COLO829 (cell line): Measurements from ENCODE around the gene CLEC11A.
A peak's percentile ranks its signal among the peaks of the same experiment; 100 is the strongest.
"Not testable (repeated sequence)": the region's sequence is repeated elsewhere in the genome, so short reads cannot be mapped to it uniquely, and the experiment has no call there.

ENCODE experiments used
- DNase-seq: peaks from one replicate; pipeline ENCODE4 v3.0.0; 2012; ENCODE audit warnings: low spot score

Gene CLEC11A

DNA sequence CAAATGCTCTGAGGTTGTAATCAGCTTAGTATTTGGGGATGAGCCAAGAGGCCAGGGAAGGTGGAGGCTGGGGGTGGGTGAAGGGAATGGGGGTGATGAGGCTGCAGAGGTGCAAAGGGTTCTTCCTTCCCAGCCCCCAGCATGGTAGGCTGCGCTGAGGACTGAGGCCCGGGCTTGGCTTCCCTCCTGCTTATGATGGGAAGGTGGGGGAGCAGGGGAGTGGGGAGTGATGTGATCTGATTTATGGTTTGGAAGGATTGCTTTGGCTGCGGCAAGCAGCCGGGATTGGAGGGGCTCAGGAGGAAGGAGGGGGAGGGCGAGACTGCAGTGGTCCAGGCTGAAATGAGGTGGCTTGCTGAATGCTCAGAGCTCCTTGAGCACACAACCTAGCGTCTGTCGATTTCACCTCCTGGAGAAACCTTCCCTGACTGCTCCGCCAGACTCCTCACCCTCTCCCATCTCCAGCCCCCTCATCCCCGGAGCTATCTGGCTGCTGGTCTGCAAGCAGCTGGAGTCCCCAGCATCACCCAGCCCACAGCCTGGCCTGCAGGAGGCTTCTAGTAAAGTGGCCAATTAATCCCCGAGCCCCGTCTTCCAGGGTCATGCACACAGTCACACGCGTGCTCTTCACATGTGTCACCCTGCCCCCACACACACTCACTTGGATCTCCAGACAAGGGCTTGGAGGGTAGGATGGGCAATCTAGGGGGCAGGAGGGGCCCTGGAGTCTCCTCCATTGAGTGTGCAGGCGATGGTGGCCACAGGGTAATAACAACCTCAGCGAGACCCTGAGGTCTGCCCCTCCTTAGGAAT is 757 bp upstream of the CLEC11A start:
- no peak for DNase-seq

DNA sequence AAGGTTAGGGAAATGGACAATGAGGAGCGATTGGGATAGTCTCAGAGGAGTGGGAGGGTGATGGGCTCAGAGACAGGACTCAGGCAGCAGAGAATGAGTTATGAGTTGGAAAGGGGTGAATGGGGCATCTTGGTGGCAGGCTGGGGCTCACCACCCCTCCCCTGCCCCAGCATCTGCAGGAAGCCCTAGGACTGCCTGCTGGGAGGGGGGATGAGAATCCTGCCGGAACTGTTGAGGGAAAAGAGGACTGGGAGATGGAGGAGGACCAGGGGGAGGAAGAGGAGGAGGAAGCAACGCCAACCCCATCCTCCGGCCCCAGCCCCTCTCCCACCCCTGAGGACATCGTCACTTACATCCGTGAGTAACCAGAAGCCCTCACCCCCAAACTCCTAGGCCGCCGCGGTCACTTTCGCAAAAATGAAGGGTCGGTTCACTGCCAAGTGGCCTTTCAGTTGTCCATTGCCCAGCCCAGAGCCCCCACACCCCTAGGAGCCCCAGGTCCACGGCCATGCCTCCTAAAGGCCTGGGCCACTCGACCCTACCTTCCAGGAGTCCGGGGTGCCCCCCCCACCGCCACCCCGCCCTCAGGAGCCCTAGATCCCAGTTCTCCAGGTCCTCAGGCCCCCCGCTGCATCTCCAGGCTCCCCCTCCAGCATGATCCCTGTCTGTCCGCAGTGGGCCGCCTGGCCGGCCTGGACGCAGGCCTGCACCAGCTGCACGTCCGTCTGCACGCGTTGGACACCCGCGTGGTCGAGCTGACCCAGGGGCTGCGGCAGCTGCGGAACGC is 764 bp downstream of the CLEC11A start:
- DNase-seq, result no peak

DNA sequence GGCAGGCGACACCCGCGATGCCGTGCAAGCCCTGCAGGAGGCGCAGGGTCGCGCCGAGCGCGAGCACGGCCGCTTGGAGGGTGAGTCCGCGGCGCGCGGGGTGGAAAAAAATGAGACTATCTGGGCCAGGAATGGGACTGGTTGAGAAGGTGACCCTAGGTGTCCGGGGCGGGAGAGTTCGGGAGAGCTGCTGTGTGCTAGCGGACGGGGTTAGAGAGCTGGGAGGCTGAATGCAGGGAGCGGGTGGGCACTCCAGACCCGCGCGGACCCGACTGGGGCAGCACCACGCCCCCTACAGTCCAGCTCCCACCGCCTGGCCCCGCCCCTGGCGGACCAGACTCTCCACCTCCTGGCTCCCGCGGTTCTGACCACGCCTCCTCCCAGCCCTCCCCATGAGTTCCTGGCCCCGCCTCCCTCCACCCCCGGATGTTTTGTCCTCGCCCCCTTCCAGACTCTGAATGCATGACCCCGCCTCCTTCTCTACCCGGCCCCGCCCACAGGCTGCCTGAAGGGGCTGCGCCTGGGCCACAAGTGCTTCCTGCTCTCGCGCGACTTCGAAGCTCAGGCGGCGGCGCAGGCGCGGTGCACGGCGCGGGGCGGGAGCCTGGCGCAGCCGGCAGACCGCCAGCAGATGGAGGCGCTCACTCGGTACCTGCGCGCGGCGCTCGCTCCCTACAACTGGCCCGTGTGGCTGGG is 1.5 kb downstream of the CLEC11A start:
- peak; percentile 100 for DNase-seq

DNA sequence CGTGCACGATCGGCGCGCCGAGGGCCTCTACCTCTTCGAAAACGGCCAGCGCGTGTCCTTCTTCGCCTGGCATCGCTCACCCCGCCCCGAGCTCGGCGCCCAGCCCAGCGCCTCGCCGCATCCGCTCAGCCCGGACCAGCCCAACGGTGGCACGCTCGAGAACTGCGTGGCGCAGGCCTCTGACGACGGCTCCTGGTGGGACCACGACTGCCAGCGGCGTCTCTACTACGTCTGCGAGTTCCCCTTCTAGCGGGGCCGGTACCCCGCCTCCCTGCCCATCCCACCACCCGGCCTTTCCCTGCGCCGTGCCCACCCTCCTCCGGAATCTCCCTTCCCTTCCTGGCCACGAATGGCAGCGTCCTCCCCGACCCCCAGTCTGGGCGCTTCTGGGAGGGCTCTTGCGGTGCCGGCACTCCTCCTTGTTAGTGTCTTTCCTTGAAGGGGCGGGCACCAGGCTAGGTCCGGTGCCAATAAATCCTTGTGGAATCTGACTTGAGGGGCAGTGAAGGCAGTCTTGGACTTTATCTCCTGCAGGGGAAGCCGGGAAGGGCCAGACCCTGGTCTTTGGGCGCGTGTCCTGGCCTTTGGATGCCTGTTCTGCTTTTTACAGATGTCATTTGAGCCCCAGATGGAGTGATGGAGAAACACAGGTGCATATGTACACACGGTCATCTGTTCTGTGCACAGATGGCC is 2.2 kb downstream of the CLEC11A start:
- no peak for DNase-seq

DNA sequence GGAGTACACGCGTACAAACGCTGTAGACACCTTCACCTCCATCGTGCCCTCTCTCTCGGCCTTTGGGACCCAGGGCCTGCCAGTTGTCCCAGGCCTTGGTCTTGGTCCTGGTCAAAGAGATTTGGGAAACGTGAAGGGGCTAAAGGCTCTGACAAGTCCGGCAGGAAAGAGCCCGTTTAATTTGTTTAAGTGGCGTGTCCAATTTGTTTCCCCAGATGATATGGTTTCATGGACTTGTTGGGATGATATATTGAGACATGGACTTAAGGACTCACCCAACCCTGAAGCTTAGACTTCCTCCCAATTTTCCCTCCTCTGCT is 2.7 kb downstream of the CLEC11A start:
- no peak for DNase-seq

DNA sequence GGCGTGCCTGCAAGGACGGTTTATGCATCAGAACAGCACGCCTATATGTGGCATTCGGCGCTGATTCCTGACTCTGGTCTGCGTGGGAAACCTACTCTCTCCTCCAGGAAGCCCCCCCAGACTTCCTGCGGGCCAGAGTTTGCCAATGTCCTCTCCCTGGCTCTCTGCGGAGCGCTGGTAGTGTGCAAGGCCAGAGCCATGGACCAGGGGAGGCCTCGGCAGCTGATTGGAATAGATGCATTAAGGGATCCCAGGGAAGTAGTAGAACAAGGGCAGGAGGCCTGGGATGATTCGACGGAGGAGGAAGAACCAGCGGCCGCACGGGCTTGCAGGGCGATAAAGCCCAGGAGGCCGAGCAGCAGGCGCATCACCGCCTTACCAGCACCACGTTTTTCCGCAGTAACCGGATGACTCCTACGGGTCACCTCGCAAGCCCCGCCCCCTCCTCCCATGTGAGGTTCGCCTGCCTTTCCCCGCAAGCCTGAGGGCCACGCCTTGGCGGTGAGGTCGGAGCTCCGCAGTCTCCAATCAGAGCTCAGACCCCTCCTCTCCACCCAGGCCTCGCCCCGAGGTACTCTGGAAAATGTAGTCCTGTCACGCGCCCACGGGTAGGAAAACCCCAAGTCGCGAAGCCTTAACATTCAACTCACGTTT is 5.0 kb downstream of the CLEC11A start:
- DNase-seq, result no peak

DNA sequence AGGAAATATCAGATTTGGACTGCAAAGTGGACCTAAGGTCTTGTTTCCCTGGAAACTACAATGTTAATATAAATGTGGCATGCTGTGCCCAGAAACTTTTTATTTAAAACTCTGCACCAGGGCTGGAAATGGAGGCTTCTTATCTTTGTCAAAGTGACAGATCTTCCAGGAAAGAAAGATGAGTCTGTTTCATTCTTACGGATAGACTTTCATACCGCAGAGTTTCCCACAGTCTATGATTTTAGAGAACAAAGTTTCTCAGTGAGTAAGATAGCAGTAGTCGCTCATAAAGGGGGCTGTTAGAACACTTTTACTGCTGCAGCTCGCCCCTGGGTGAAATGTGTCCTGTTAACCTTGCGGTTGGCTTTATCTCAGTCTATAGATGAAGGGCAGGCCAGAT is 6.7 kb downstream of the CLEC11A start:
- DNase-seq, result peak; percentile 9

DNA sequence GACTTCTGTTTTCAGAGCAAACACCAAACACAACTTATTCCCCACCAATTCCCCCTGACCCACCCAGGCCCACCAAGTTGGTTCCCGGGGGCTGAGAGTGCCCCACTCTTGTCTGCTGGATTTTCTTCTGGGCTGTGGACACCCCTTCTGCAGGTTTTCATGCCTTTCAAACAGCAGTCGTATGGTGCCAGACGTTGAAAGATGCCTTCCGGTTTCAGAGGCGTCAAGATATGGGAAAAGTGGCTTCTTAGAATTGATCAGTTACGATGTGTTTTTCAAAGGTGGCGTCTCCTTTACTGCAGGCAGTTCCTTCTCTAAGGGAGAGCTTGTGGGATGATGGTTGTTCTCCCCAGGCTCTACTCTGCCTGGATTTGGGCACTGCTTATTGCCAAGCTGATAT is 12.7 kb downstream of the CLEC11A start:
- no peak for DNase-seq

DNA sequence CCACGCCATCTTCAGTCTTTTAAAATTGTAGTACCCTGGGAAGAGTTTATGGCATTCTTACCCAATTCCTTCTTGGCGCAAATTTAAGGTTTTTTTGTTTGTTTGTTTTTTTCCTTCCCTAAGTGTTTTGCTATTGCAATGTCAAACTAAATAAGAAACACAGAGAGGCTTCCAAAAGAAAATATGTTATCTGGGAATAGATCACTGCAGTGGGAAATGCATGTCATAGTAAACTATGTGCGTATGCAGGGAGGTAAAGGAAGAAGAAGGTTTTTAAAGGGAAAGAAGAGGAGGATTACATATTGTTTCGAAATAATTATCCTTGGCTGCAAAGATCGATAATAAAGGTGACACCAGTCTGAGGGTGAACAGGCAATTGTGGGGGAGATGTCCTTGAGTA is 13.2 kb downstream of the CLEC11A start:
- DNase-seq, result no peak

DNA sequence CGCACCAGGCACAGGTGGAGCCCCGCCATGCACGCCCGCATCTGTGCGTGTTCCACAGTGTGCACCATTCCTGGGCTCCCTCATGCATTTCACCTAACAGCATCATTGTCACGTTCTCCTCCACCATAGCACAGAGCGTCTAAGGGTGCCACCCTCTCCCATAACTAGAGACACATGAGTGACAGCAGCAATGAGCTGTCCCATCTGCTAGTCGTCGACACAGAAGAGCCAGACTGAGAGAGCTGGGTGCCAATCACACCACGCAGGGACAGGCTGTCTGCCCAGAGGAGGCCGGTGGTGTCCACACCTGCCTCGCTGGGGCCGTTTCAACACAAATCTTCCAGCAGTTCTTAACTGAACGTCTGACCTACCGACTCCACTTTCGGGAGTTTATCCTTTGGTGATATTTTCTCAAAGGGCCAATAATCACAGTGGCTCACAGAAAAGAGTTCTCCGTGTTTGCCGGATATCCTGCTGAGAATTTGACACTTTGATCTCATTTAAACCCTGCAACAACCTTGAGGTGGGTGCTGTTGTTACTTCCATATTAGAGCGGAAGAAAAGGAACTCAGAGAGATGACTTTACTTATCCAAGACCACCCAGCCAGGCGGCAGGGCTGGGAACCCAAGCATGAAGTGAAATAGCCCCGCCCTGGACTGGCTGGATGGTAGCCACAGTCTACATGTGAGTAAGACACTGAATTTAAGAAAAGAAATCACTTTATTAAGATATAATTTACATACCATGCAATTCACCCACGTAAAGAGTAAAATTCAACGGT is 16.2 kb downstream of the CLEC11A start:
- no peak for DNase-seq

DNA sequence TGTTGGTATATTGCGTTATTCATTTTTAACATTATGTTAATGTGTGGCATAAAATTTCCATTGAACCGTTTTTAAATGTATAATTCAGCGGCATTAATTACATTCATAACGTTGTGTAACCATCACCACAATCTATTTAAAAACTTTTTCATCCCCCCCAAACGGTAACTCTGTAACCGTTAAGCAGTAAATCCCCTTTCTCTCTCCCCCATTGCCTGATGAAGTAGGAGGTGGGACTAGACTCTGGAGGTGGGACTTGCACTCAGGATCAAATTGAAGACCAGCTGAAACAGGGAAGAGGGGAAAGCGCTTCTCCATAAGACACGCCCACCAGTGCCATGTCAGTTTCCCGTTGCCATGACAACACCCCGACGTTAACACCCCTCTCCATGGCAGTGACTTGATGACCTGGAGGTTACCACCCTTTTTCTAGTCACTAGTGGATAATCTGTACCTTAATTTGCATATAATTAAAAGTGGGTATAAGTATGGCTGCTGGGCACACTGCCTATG is 16.8 kb downstream of the CLEC11A start:
- no peak for DNase-seq

DNA sequence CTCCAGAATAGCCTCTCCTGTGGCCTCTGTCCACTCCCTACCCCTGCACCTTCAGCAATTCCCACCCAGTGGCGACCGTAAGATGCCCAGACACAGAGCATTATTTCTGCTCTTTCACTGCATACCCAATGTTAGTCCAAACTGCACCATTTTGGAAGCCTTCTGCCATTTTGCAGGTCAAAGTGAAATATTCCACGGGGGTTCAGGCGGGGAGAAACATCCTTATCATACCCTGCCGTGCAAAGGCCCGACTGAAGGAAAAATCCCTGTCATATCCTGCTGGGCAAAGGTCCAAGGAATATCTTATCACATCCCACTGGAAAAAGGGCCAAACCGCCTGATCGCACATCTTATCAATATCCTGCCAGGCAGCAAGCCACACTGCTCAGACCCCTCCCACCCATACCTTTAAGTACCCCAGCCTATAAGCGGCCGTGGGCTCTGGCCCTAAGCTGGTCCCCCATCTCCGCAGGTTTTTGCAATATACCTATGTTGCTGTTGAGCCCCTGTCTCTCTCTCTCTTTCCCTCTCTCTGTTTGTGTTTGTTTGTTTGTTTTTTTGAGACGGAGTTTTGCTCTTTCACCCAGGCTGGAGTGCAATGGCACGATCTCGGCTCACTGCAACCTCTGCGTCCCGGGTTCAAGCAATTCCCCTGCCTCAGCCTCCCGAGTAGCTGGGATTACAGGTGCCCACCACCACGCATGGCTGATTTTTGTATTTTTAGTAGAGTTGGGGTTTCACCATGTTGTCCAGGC is 18.2 kb downstream of the CLEC11A start:
- no peak for DNase-seq

DNA sequence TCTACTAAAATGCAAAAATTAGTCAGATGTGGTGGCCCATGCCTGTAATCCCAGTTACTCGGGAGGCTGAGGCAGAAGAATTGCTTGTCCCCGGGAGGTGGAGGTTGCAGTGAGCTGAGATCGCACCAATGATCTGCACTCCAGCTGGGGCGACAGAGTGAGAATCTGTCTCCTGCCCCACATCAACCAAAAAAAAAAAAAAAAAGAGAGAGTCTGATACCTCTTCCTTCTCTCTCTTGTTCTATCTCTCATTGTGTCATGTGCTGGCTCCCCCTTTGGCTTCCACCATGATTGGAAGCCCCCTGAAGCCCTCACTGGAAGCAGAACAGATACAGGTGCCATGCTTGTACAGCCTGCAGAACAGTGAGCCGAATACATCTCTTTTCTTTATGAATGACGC is 20.4 kb downstream of the CLEC11A start:
- DNase-seq, result no peak

DNA sequence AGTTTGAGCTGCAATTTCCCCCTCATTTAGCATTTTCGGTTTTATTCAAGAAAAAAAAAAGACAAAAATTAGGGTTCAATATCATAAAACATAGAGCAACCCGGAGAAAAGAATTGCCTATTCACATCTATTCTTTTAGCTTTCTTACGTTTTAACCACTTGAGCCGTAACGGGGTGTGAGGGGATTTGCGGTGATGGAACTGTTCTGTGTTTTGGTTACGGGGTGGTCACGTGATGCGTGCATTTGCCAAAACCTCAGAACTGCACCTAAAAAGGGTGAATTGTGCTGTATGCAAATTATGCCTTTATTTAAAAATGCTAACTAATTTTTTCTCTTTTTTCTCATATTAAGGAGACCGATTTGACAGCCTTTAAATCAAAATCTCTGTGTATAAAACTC is 22.1 kb downstream of the CLEC11A start:
- DNase-seq, result no peak

DNA sequence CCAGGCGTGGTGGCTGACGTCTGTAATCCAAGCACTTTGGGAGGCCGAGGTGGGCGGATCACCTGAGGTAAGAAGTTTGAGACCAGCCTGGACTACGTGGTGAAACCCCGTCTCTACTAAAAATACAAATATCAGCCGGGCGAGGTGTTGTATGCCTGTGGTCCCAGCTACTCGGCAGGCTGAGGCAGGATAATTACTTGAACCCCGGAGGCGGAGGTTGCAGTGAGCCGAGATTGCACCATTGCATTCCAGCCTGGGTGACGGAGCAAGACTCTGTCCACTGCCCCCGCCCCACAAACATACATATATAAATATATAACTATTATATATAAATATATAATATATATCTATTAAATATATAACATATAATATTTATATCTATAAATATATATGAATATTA is 24.0 kb downstream of the CLEC11A start:
- DNase-seq, result not testable (repeated sequence)

DNA sequence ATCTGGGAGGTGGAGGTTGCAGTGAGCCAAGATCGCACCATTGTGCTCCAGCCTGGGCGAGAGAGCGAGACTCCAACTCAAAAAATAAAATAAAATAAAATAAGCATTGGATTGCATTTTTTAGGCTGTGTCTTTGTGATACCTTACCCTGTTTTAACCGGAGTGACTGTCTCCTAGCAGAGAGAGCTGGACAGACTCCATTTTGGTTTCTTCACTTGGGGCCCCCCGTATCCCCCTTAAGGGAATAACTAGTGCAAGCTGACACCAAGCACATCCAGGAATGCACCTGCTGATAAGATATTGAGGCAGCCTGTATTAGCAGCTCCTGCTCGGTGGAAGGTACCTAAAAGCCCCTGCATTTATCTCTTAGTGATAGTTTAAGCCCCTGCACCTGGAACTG is 26.3 kb downstream of the CLEC11A start:
- DNase-seq, result no peak

DNA sequence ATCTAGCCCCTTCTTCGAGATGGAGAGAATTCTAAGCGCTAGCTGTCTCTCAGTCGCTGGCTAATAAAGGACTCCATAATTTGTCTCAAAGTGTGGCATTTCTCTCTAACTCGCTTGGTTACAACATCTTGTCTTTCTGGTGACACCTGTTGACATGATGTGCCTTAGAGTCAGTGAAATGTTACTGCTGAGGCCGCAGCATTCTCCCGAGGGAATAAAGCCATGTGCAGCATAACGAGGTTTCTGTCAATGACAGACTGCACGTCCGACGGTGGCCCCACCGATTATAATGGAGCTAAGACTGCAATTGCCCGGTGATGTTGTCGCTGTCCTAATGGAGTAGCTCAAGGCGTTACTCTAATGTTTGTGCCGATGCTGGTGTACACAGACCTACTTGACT is 26.8 kb downstream of the CLEC11A start:
- DNase-seq, result no peak

DNA sequence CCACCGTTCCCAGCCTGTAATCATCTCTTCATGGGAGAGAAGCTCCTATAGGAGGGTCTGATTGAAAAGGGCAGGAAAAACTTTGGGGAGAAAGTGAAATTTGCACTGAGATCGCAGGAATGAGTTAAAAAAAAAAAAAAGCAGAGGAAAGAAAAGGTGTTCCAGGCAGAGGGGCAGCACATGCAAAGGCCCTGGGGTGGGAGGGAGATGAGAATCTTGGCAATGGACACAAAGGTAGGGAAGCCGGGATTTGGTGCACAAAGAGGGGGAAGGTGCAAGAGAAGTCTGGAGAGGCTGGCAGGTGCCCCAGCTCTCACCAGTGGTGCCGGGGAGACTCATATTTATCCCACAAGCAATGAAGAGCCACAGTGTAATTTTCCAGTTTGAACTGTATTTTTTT is 30.7 kb downstream of the CLEC11A start:
- DNase-seq, result no peak

DNA sequence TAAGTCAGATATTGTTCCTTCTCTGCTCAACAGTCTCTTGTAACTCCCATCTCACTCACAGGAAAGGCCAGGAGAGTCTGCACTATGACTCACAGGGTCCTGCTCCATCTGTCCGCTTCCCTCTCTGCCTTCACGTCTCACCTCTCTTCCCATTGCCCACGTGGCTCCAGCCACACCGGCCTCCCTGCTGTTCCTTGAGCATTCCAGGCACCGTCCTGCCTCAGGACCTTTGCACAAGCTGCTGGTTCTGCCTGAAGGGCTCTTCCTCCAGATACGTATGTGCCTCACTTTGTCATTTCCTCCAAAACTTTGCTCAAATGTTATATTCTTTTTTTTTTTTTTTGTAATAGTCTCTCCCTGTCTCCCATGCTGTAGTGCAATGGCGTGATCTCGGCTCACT is 33.1 kb downstream of the CLEC11A start:
- not testable (repeated sequence) for DNase-seq

DNA sequence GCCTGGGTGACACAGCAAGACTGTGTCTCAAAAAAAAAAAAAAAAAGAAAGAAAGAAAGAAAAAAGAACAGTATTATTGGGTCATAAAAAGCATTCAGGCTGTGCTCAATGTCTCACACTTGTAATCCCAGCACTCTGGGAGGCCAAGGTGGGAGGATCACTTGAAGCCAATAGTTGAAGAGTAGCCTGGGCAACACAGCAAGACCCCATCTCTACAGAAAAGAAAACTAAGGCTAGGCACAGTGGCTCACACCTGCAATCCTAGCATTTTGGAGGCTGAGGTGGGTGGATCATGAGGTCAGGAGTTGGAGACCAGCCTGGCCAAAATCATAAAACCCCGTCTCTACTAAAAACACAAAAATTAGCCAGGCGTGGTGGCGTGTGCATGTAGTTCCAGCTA is 34.5 kb downstream of the CLEC11A start:
- DNase-seq, result not testable (repeated sequence)
